H1 (cell line): Measurements from ENCODE around the gene IFNW1. TPM values are rescaled to one million over a fixed set of nuclear protein-coding genes. Genes with fewer than 3 reads are reported as not detected.

Experiments used
- CTCF ChIA-PET: fragments of 300-600 bp; sonication (Branson Sonifier 250); formaldehyde crosslinking; loops from one replicate; lab custom pipeline; 2021; ENCODE audit not compliant: partially characterized antibody; lab: Charles Lee
- POLR2A ChIA-PET: fragments of 300-600 bp; sonication (Branson Sonifier 250); formaldehyde crosslinking; loops from one replicate; lab custom pipeline; 2021; ENCODE audit warnings: inconsistent platforms; ENCODE audit not compliant: partially characterized antibody; lab: Charles Lee
- DNase-seq, 2 experiments: peaks; one replicate each; pipeline versions ENCODE4 v3.0.0 to v3.0.0-alpha.2; 2010 to 2022; ENCODE audit warnings: low spot score in 2 of 2, low read depth in 1 of 2, mixed read lengths in 1 of 2
- FAIRE-seq: peaks from 2 replicates; lab custom pipeline; 2011; peaks lifted over from hg19 to GRCh38; lab: Jason Lieb, UNC
- H2AFZ ChIP-seq: 2 replicates; pipeline ENCODE4 v1.8.1; 2012; ENCODE audit warnings: low read length, inconsistent platforms
- H2AK5ac ChIP-seq: 2 replicates; pipeline ENCODE4 v1.6.1; 2013; ENCODE audit warnings: low read depth, low read length
- H2BK120ac ChIP-seq: replicated peaks from 2 replicates; pipeline ENCODE3; 2013; ENCODE audit warnings: low read depth, low read length, inconsistent platforms
- H2BK12ac ChIP-seq: 2 replicates; pipeline ENCODE4 v1.6.1; 2013; ENCODE audit warnings: low read depth, low read length
- H2BK15ac ChIP-seq: 2 replicates; pipeline ENCODE4 v1.6.1; 2013; ENCODE audit warnings: low read length
- H2BK20ac ChIP-seq: 2 replicates; pipeline ENCODE4 v1.6.1; 2013; ENCODE audit warnings: low read length
- H2BK5ac ChIP-seq: 2 replicates; pipeline ENCODE4 v1.6.1; 2013; ENCODE audit warnings: low read depth, low read length
- H3K14ac ChIP-seq: 2 replicates; pipeline ENCODE4 v1.6.1; 2013; ENCODE audit warnings: inconsistent platforms; ENCODE audit not compliant: insufficient read length
- H3K18ac ChIP-seq: 2 replicates; pipeline ENCODE4 v1.6.1; 2013; ENCODE audit warnings: low read length; ENCODE audit errors: extremely low read depth
- H3K23ac ChIP-seq: 2 replicates; pipeline ENCODE4 v1.6.1; 2013; ENCODE audit warnings: inconsistent platforms; ENCODE audit not compliant: insufficient read length
- H3K23me2 ChIP-seq: 2 replicates; pipeline ENCODE4 v1.6.1; 2013; ENCODE audit warnings: low read depth, low read length
- H3K27ac ChIP-seq: 2 replicates; pipeline ENCODE4 v1.6.1; 2011; ENCODE audit warnings: low read depth, low read length, inconsistent platforms
- H3K27me3 ChIP-seq, 4 experiments: replicated peaks in 1 of 4; 1 replicate in 1 of 4; 2 replicates in 3 of 4; pipeline versions ENCODE4 v1.6.1 to v1.8.1; 2011 to 2013; ENCODE audit warnings: low read length in 3 of 4, mild to moderate bottlenecking in 3 of 4, inconsistent platforms in 2 of 4, mixed read lengths in 2 of 4, moderate library complexity in 1 of 4; ENCODE audit not compliant: control insufficient read depth in 3 of 4, insufficient read depth in 3 of 4; ENCODE audit errors: extremely low read depth in 1 of 4
- H3K36me3 ChIP-seq, 4 experiments: 2 replicates each; pipeline versions ENCODE4 v1.6.1 to v1.8.1; 2011 to 2013; ENCODE audit warnings: mild to moderate bottlenecking in 4 of 4, low read length in 3 of 4, moderate library complexity in 2 of 4, control low read depth in 1 of 4, inconsistent platforms in 1 of 4; ENCODE audit not compliant: insufficient read depth in 4 of 4, control insufficient read depth in 2 of 4
- H3K4ac ChIP-seq: replicated peaks from 2 replicates; pipeline ENCODE3; 2013; ENCODE audit warnings: low read length, low read depth, mixed read lengths, inconsistent platforms; ENCODE audit not compliant: insufficient read length
- H3K4me1 ChIP-seq, 4 experiments: replicated peaks in 1 of 4; 1 replicate in 1 of 4; 2 replicates in 3 of 4; pipeline versions ENCODE4 v1.6.1 to v1.8.1; 2011 to 2013; ENCODE audit warnings: low read length in 3 of 4, inconsistent platforms in 2 of 4, mixed read lengths in 1 of 4; ENCODE audit not compliant: insufficient read depth in 4 of 4, control insufficient read depth in 3 of 4
- H3K4me2 ChIP-seq, 2 experiments: 2 replicates each; pipeline versions ENCODE4 v1.6.1 to v1.8.1; 2011 to 2013; ENCODE audit warnings: low read depth in 2 of 2, low read length in 2 of 2, control low read depth in 1 of 2, inconsistent platforms in 1 of 2, mild to moderate bottlenecking in 1 of 2; ENCODE audit not compliant: insufficient read depth in 1 of 2
- H3K4me3 ChIP-seq, 4 experiments: fragments of 200-600, 300-600 bp in 1 of 4; sonication (generic), shearing (Covaris generic), sonication (Bioruptor Twin) in 1 of 4; 2 replicates each; pipeline versions ENCODE4 v1.5.1 to v1.8.1; 2011 to 2016; ENCODE audit warnings: low read length in 4 of 4, low read depth in 3 of 4, control low read depth in 2 of 4, inconsistent platforms in 2 of 4, mild to moderate bottlenecking in 2 of 4, mixed read lengths in 1 of 4, moderate library complexity in 1 of 4; ENCODE audit not compliant: insufficient read depth in 2 of 4; ENCODE audit errors: extremely low read depth in 1 of 4
- H3K56ac ChIP-seq: replicated peaks from 2 replicates; pipeline ENCODE3; 2013; ENCODE audit warnings: low read depth, mild to moderate bottlenecking, mixed read lengths, low read length, inconsistent platforms; ENCODE audit not compliant: insufficient read length
- H3K79me1 ChIP-seq: 2 replicates; pipeline ENCODE4 v1.6.1; 2013; ENCODE audit warnings: low read depth, low read length, control low read depth
- H3K79me2 ChIP-seq, 2 experiments: 2 replicates each; pipeline versions ENCODE4 v1.6.1 to v1.8.1; 2012 to 2013; ENCODE audit warnings: low read length in 2 of 2, mild to moderate bottlenecking in 2 of 2, inconsistent platforms in 1 of 2; ENCODE audit not compliant: insufficient read depth in 2 of 2, control insufficient read depth in 1 of 2
- H3K9ac ChIP-seq, 4 experiments: replicated peaks in 1 of 4; 1 replicate in 1 of 4; 2 replicates in 3 of 4; pipeline versions ENCODE4 v1.6.1 to v1.8.1; 2011 to 2013; ENCODE audit warnings: low read depth in 3 of 4, low read length in 3 of 4, control low read depth in 2 of 4, mild to moderate bottlenecking in 2 of 4, moderate library complexity in 2 of 4, inconsistent platforms in 1 of 4; ENCODE audit errors: extremely low read depth in 1 of 4
- H3K9me3 ChIP-seq, 2 experiments: 2 replicates each; pipeline versions ENCODE4 v1.6.1 to v1.8.1; 2012 to 2013; ENCODE audit warnings: mild to moderate bottlenecking in 2 of 2, moderate library complexity in 2 of 2, control low read depth in 1 of 2, inconsistent platforms in 1 of 2, low read depth in 1 of 2, low read length in 1 of 2, mixed read lengths in 1 of 2; ENCODE audit not compliant: insufficient read depth in 2 of 2
- H4K20me1 ChIP-seq, 2 experiments: replicated peaks in 1 of 2; 2 replicates each; pipeline versions ENCODE3 to v1.8.1; 2011 to 2013; ENCODE audit warnings: inconsistent platforms in 2 of 2, low read length in 2 of 2, mild to moderate bottlenecking in 1 of 2; ENCODE audit not compliant: insufficient read depth in 2 of 2, control insufficient read depth in 1 of 2
- H4K5ac ChIP-seq: 2 replicates; pipeline ENCODE4 v1.6.1; 2013; ENCODE audit warnings: low read length, low read depth, mixed read lengths, inconsistent platforms; ENCODE audit not compliant: insufficient read length
- H4K8ac ChIP-seq: 2 replicates; pipeline ENCODE4 v1.8.0; 2013; ENCODE audit warnings: mild to moderate bottlenecking, moderate library complexity, low read length, inconsistent platforms; ENCODE audit not compliant: insufficient read depth; ENCODE audit errors: extremely low read depth
- H4K91ac ChIP-seq: replicated peaks from 2 replicates; pipeline ENCODE3; 2013; ENCODE audit warnings: low read length, mixed read lengths, inconsistent platforms; ENCODE audit not compliant: insufficient read length
- BRCA1 ChIP-seq: IDR thresholded peaks from 2 replicates; pipeline ENCODE4 v1.6.1; 2012; ENCODE audit warnings: low read depth, low read length, improper control_type of control experiment
- GABPA ChIP-seq: IDR thresholded peaks from 2 replicates; pipeline ENCODE4 v1.6.1; 2011; ENCODE audit warnings: mild to moderate bottlenecking, low read length, moderate library complexity, borderline replicate concordance; ENCODE audit not compliant: insufficient read depth
- RAD21 ChIP-seq, 2 experiments: IDR thresholded peaks in 1 of 2; conservative IDR thresholded peaks in 1 of 2; 2 replicates each; pipeline ENCODE4 v1.6.1; 2011; ENCODE audit warnings: low read depth in 2 of 2, low read length in 2 of 2, improper control_type of control experiment in 1 of 2, inconsistent platforms in 1 of 2, mild to moderate bottlenecking in 1 of 2, moderate library complexity in 1 of 2
- YY1 ChIP-seq: IDR thresholded peaks from 2 replicates; pipeline ENCODE4 v1.6.1; 2011; ENCODE audit warnings: low read depth, mild to moderate bottlenecking, low read length
- WGBS, 2 experiments: shearing (Covaris generic) in 1 of 2; methylation state at CpG; one replicate each; pipeline versions ENCODE4 v1.1.6 to v1.1.7; 2013 to 2015; ENCODE audit warnings: low lambda C conversion rate in 2 of 2, mixed read lengths in 2 of 2, inconsistent platforms in 1 of 2, low coverage in 1 of 2, missing lambda C conversion rate in 1 of 2; ENCODE audit not compliant: insufficient replicate concordance in 2 of 2, insufficient coverage in 1 of 2, insufficient read length in 1 of 2; ENCODE audit errors: extremely low coverage in 1 of 2, missing lambda C conversion rate in 1 of 2; 5-methylcytosine and 5-hydroxymethylcytosine counted together
- polyA plus RNA-seq, 7 experiments: library from polyadenylated mRNA; depleted of rRNA in 3 of 7; stranded (reverse) in 5 of 7; unstranded in 2 of 7; fragments of >200 nt in 5 of 7; fragments of 200-250 nt in 2 of 7; gene quantifications; 1 replicate in 5 of 7; 2 replicates in 1 of 7; 4 replicates in 1 of 7; pipeline versions ENCODE4 v1.2.1 to v1.2.3, GENCODE V29; 2011 to 2013; ENCODE audit warnings: missing spikeins in 2 of 7, mixed read lengths in 2 of 7
- total RNA-seq: library from RNA; stranded (reverse); fragmentation: NEBNext Ultra II Directional; extraction: Animal tissue kit (Norgen Biotek cat#: 25700); gene quantifications from 2 replicates; pipeline ENCODE4 v1.2.1, GENCODE V29; 2021
- TF ChIP-seq, protein P1 (sequence below), 3 experiments: IDR thresholded peaks; 1 replicate in 2 of 3; 2 replicates in 1 of 3; pipeline versions ENCODE4 v1.5.1 to v1.6.1; 2011; ENCODE audit warnings: low read length in 3 of 3, mild to moderate bottlenecking in 3 of 3, inconsistent platforms in 2 of 3, low read depth in 1 of 3, moderate library complexity in 1 of 3; ENCODE audit not compliant: insufficient read depth in 1 of 3; ENCODE audit errors: control extremely low read depth in 1 of 3

Gene IFNW1
- total and polyA plus RNA-seq, 2 of the 8 experiments (the other 6 are each of a cell fraction or from before 2014, with no cell fraction given): not detected

DNA sequence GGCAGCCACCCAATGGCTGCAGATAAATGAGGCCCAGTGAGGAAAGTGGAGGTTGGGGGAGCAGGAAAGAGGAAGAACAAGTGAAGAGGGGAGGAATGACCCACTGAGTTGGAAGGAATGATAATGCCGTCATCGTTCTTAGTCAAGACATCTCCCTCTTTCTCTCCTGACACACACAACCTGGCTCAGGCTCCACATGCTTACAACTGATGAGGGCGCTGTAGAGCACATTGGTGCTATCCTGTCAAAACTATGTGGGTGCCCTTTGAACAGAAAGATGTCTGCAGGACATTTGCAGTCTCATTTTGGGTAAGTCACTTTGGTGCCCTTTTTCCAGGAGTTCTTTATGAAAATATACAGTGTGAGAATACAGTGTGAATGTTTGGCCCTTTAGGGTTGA, 5.9 kb downstream of the IFNW1 start:
- Histone ChIP-seq H3K27ac (no peak overlapping the region), H4K5ac (no peak overlapping the region), H3K4ac (no peak overlapping the region), H4K20me1 (no peaks in the 10 kb centered on the region), H2BK120ac (no peak overlapping the region), H3K56ac (no peak overlapping the region), H3K79me1 (no peaks in the 10 kb centered on the region), H3K18ac (no peak overlapping the region), H2BK15ac (no peak overlapping the region), H3K36me3 (no peaks in the 10 kb centered on the region), H3K9me3 (no peaks in the 10 kb centered on the region), H3K4me1 (no peaks in the 10 kb centered on the region), H3K4me3 (no peak overlapping the region), H3K79me2 (no peaks in the 10 kb centered on the region), H2BK5ac (no peak overlapping the region), H4K8ac (no peak overlapping the region), H3K27me3 (no peaks in the 10 kb centered on the region), H3K23ac (no peak overlapping the region), H2AK5ac (no peak overlapping the region), H2BK20ac (no peak overlapping the region), H2BK12ac (no peak overlapping the region), H4K91ac (no peak overlapping the region), H3K23me2 (no peaks in the 10 kb centered on the region; the same call in 1 of the 2 replicates), H3K9ac (no peak overlapping the region), H3K14ac (no peak overlapping the region), H3K4me2 (no peak overlapping the region), H2AFZ (no peak overlapping the region)
- POLR2A ChIA-PET: no interaction called here
- CTCF ChIA-PET: interaction anchor here (0.6 to 1.7 kb wide), 2 partner anchors 25 to 781 kb away, joined by 4 read pairs; no protein-coding TSS in a partner anchor
- DNase-seq (no peak), FAIRE-seq (no peak)
- TF ChIP-seq BRCA1 (no peak), YY1 (no peak), RAD21 (IDR thresholded peaks at IDR 0.05 in 1 of 2, conservative IDR thresholded peaks at IDR 0.05 in 1 of 2; ENCODE audit: low read depth in 2 of 2, low read length in 2 of 2) (peak in 1 of 2 experiments; percentile 1; a peak in 1 of 4 replicates), GABPA (no peak)
- TF ChIP-seq, protein P1, sequence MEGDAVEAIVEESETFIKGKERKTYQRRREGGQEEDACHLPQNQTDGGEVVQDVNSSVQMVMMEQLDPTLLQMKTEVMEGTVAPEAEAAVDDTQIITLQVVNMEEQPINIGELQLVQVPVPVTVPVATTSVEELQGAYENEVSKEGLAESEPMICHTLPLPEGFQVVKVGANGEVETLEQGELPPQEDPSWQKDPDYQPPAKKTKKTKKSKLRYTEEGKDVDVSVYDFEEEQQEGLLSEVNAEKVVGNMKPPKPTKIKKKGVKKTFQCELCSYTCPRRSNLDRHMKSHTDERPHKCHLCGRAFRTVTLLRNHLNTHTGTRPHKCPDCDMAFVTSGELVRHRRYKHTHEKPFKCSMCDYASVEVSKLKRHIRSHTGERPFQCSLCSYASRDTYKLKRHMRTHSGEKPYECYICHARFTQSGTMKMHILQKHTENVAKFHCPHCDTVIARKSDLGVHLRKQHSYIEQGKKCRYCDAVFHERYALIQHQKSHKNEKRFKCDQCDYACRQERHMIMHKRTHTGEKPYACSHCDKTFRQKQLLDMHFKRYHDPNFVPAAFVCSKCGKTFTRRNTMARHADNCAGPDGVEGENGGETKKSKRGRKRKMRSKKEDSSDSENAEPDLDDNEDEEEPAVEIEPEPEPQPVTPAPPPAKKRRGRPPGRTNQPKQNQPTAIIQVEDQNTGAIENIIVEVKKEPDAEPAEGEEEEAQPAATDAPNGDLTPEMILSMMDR (IDR thresholded peaks at IDR 0.05; ENCODE audit: control extremely low read depth in 1 of 3, insufficient read depth in 1 of 3, low read depth in 1 of 3, low read length in 3 of 3): peak in 1 of 3 experiments; percentile 49; a peak in 1 of 4 replicates
- WGBS, 2 experiments: 67% methylated on average over 3 of the region's 3 CpGs; no CpG with 5 or more reads in 1 of the 2 experiments
